HG03378 (cell line): ENCODE measurements around the gene HSD11B1L.
A peak's percentile ranks its signal among the peaks of the same experiment; 100 is the strongest.

Experiments
- ATAC-seq: cut with Tn5 transposase; IDR thresholded peaks from one replicate; pipeline ENCODE4 v1.9.1; 2021; ENCODE audit warnings: mild to moderate bottlenecking, moderate library complexity; ENCODE audit not compliant: unreplicated experiment

The HSD11B1L gene, protein sequence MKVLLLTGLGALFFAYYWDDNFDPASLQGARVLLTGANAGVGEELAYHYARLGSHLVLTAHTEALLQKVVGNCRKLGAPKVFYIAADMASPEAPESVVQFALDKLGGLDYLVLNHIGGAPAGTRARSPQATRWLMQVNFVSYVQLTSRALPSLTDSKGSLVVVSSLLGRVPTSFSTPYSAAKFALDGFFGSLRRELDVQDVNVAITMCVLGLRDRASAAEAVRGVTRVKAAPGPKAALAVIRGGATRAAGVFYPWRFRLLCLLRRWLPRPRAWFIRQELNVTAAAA

DNA sequence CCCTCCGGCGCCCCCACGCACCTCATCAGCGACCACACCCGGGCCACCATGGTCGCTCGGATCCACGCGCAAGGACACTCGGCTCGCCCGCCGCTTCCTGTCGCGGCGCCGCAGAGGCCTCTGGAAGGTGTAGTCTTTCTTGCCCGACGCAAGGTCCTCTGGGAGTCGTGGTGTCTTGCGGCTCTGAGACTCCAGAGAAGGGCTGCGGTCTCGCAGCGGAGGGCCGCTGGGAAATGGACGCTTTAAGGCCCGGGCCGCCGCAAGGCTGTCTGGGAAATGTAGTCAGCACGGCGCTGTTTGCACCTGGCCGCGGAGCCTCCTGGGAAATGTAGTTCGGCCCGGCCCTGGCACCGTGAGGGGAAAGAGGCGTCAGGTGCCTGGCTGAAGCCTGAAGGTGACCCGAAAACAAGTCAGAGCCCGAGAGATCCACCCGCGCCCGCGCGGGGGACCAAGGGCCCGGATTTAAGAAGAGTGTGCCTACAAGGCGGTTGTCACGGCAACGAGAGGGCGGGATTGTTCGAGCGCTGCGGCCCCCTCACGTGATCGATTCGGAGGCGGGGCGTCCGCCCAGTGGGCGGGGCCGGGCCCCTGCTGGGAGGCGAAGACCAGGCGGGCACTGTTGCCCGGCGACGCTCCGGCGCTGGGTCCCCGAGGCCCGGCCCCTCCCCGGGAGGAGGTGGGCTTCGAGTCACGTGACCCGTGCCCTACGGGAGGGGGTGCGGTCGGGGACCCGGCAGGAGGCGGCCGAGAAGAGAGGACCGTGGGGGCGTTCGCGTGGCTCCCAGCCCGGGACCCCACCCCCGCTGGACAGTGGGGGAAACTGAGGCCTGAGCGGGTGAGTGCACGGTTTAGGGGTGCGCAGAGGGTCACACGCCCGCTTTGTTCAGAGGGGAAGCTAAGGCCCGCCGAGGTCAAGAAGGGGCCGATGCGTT, at the start of gene HSD11B1L, which contains the start of gene MICOS13:
Gene HSD11B1L, plus strand, starts transcription at position 591 of the 932 bp plus-strand sequence. CDS start 3,806 bp downstream, outside the sequence.
Gene MICOS13, minus strand, starts transcription at position 80 of the 932 bp plus-strand sequence. Its CDS starts 30 bp downstream, at position 50.
- ATAC-seq = peak; percentile 84

DNA sequence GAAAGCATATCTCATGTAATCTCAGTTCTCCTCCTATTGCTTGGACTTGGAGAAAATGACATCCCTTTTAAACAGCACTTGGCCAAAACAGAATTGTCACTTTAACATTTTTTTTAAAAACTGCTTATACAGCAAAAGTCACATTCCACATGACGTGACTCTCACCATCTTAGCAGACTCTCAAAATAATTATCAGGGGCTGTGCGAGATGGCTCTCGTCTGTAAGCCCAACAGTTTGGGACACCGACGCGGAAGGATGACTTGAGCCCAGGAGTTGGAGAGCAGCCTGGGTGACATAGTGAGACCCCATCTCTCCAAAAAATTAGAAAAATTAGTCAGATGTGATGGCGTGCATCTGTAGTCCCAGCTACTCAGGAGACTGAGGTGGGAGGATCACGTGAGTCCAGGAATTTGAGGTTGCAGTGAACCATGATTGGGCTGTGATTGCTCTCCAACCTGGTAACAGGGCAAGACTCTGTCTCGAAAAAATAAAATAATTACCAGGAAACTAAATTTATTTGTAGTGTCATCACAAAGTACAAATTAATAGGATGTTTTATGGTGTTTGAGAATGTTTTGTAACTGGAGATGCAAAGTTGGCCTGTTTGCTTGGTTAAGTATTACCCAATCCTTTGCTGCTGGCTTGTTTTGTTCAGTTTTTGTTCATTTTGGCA, 49.1 kb upstream of the HSD11B1L start:
- no peak for ATAC-seq

DNA sequence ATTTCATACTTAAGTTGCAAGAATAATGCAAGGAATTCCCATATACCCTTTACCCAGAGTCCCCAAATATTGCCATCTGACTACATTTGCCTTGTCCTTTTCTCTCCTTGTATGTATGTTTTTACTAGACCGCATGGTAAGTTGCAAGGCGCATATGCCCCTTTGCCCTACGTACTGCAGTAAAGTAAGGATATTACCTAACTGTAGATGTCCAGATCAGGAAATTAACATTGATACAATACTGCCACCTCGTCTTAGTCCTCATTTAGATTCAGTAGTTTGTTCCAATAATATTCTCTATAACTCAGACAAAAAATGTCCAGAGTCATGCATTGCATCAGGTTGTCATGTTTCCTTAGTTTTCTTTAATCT, 48.6 kb upstream of the HSD11B1L start:
- ATAC-seq = no peak

DNA sequence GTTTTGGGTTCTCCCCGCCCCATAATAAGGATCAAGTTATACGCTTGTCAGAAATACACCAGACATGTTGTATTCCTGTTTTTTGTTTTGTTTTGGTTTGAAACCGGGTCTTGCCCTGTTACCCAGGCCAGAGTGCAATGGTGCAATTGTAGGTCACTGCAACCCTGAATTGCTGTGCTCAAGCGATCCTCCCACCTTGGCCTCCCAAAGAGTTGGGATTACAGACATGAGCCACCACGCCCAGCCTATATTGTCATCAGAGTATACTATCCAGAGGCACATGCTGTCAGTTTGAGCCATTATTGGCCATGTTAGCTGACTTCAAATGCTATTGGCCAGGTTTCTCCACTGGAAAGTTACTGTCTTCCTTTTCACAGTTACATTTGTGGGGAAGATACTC, 48.2 kb upstream of the HSD11B1L start:
- no peak for ATAC-seq

DNA sequence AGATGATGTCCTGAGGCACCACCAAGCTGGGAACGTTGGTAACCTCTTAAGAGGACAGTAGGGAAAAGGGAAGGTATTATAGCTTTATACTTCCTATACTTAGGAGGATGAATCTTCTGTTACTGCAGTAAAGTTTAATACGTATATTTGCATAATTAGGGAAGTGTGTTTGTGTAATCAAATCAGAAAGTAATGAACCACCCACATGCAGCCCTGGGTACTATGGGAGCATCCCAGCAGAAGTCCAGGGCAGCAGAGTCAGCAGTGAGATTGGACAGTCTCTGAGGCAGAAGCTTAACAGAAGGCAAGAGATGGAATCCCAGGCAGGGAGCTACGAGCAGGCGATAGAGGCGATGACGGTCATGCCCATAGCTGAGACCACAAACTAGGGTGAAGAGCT, 45.4 kb upstream of the HSD11B1L start:
- no peak for ATAC-seq

DNA sequence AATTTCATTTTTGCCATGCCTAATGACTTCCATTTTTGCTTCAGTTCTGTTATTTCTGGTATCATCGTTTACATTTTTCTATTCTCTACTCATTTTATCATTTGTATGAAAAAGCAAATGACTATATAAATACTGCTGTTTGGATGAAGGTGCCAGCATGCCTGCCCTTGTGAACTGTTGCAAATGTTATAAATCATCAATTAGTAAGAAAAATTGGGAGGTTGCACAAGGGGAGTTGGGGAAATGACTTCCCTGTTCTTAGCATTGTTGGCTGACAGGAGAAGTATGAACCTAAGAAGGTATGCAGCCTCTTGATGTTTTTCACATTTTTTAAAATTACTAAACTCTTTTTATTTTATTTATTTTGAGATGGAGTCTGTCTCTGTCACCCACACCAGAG, 42.9 kb upstream of the HSD11B1L start:
- ATAC-seq = no peak

DNA sequence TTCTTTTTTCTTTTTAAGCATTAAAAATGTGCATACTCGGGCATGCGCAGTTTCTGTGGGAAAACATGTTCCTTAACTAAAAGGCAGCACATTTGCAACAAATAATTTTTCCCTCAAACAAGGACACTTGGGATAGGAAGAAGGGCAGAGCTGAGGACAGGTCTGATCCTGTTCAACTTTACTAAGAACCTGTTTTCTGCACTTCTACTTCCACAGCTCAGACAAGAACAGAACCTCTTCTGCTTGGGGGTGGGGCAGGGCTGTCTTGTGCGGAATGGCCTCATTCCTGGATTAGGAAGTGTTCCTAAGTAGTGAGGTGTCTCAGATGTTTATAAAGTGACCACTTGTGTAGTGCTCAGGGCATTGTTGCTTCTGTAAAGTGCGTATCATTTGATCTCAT, 39.7 kb upstream of the HSD11B1L start:
- no peak for ATAC-seq

DNA sequence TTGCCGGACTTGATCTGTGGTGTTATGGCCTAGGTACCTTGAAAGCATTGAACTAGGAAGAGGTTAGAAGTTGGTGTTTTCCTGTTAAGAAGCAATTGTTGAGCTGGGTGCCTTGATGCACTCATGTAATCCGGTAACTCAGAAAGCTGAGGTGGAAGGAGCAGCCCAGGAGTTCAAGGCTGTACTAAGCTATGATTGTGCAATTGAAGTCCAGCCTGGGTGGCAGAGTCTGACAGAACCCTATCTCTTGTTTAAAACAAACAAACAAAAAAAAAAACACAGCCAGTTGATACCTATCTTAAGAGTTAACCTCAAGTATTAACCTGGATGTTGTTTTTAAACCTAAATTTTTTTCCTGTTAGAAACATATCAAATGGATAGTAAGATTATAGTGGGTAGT, 38.6 kb upstream of the HSD11B1L start:
- ATAC-seq = no peak

DNA sequence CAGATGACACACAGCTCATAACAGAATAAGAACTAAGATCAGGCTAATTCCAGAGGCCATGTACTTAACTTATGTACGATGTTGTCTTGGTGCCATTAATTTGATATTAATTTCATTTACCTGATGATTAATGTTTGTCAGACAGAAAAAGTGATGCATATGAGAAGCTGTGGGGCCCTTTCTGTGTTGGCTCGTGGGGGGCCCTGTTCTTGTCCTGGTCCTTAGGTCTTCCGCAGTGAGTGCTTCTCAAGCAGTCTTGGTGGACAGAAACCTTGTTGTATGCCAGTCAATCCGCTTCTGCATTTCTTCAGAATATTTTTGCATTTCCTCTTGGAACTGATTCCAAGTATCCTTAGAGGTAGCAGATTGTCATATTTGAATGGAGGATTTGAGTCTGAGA, 37.8 kb upstream of the HSD11B1L start:
- no peak for ATAC-seq

DNA sequence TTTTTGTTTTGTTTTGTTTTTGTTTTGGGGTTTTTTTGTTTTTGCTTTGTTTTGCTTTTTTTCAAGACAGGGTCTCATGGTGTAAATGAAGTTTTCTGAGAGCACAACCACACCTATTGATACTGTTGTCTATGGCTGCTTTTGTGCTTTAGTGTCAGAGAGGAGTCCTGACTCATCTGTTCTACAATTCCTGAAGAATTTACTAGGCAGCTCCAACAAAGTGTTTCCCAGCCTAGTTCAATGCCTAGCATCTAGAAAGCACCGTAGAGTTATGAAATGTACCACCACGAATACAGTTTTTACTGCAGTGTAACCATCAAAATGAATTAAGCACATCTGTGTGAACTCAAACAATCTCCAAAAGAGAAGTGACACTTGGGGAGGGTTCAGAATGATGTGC, 36.8 kb upstream of the HSD11B1L start:
- no peak for ATAC-seq

DNA sequence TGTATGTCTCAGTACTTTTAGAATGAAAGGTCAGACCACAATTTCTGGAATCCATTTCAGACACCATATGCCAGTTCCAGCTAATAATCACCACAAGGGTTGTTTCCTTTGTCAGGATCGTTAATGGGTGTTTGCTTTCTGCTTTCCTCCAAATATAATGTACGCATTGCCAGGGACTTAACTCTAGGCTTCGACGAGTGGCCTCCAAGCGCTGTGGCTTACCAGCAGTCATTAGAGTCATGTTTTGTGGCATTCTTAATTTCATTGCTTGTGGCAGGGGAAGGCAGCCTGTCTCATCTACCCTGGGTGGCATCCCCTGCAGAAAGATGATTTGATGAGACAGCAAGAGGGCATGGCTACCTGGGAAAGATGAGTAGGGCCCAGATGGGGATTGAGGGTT, 35.4 kb upstream of the HSD11B1L start:
- ATAC-seq = no peak

DNA sequence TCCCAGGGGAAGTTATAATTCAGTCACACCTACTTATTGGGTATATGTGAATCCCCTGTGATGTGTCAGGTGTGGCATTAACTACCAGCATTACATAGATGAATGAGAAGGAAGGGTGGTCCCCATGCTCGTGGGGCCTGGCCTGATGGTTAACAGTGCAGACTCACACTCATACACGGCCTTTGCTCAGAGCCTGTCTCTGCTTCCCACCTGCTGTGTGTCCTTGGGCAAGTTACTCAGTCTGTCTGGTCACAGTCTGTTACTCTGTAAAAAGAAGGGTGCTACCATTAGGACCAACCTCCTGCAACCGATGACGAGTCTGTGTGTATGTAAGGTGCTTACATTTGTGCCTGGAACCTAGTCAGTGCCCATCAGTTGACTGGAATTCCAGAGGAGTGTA, 34.1 kb upstream of the HSD11B1L start:
- no peak for ATAC-seq

DNA sequence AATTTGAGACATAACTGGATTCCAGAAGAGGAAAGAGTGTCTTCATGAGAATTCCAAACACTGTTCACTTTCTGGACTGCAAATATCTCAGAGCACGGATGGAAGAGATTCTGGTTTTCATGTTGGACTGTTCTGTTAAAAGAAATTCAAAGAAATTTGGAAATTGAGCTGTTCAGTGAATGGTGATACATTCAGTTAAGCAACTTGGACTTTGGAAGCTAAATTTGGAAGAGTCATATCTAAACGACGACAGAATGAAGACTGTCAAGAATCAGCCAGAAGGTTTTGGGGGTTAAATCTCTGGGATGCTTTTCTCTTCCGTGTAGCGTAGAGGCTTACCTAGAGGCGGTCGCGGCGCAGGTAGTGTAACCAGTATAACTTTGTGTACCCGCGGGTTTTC, 32.4 kb upstream of the HSD11B1L start:
- ATAC-seq = no peak

DNA sequence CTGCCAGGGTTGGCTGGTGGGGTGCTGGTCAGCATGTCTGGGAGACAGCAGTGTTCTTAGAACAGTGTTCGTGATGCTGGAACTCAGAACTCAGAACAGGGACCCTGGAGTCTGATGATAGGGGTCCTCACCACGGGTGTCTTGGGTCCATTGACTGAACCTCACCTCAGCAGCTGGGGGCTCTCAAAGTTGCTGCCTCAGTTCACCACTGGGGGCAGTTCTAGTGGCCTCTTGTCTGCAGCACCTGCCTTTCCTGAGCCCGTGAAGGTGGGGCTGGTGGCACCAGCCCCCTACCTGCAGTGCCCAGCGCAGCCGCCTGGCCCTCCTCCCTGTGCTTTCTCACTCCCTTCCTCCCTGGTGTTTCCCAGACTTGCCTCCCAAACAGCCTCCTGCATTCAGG, 29.5 kb upstream of the HSD11B1L start:
- no peak for ATAC-seq

DNA sequence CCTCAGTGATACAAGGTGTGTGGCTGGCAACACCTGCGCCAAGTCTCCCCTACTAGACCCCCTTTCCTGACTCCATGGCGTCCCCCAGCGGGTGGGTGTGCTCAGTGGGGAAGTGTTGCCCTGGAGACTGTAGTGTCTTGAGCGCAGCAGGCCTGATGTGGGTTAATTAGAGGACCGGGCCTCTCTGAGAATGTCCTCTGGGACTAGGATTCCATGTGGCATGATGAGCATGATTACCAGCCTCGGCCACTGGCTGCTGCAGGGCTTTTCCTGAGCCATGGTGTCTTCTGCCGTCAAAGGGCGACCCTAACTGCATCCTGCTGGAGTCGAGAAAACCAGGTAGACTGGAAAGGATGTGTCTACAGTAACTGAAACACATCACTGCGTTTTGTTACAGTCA, 28.6 kb upstream of the HSD11B1L start:
- no peak for ATAC-seq

DNA sequence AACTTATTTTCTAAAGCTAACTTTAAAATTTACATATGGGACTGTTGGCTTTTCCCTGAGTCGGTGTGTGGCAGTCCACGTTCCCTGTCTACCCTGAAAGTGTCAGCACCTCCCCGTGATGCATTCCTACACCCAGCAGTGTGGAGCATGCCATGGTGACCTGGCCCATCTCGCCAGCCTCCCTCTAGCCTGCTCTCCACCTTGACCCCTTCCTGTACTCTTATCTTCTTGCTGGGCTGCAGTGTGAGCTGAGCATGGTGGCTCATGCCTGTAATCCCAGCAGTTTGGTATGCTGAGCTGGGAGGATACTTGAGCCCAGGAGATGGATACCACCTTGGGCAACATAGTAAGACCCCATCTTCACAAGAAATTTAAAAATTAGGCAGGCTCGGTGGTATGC, 25.9 kb upstream of the HSD11B1L start:
- no peak for ATAC-seq

DNA sequence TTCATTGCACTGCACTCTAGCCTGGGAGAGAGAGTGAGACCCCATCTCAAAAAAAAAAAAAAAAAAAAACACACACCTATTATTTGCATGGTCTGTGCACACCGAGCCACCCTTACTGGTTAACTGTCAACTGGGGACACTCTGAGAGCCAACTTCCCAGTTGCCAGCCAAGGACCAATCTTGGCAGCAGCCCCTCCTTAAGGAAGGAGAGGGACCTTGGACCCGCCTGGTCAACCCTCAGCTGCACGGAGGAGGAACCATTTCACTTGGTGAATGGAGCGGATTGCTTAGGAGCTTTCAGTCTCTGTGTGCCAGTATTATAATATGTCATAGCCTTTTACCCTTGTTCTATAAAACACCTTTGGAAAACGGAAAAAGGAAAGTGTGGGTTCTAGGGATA, 25.4 kb upstream of the HSD11B1L start:
- no peak for ATAC-seq

DNA sequence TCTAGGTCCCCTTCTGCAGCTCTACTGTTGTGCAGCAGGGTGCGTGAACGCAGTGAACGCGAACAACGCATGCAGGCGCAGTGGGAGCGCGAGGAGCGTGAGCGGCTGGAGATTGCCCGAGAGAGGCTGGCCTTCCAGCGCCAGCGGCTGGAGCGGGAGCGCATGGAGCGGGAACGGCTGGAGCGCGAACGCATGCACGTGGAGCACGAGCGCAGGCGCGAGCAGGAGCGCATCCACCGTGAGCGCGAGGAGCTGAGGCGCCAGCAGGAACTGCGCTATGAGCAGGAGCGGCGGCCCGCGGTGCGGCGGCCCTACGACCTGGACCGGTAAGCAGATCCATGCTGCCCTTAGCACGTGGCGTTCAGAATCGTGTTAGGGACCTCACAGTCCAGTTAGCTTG, 19.3 kb upstream of the HSD11B1L start:
- no peak for ATAC-seq

DNA sequence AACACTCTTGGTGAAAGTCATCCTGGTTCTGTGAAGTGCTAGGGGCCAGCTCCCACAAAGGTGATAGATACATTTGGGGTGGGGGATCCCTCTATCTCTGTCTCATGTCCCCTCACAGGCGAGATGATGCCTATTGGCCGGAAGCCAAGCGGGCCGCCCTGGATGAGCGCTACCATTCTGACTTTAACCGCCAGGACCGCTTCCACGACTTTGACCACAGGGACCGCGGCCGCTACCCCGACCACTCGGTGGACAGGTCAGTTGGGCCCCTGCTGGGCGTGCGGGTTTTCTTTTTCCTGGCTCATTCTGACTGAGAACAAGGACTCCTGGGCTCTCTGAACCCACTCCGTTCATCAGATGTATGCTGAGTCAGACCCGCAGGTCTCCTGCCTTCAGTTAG, 16.9 kb upstream of the HSD11B1L start:
- ATAC-seq = no peak

DNA sequence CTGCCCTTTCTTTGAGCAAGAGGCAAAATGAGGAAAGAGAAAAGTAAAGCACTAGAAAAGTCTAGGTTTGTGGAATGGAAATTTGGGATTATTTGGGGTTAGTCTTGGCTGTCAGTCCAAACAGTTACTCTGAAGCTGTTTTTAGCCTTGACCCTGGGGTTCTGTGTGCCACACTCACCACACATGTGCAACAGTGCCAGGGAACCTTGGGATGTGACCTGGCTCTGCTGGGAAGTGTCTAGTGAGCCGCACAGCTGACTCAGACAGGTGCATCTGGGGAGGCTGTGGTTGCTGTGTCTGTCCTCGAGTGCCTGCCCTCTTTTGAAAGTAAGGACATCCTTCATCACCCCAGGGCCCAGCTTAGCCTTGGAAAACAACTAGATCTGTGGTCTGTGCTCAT, 16.3 kb upstream of the HSD11B1L start:
- no peak for ATAC-seq

DNA sequence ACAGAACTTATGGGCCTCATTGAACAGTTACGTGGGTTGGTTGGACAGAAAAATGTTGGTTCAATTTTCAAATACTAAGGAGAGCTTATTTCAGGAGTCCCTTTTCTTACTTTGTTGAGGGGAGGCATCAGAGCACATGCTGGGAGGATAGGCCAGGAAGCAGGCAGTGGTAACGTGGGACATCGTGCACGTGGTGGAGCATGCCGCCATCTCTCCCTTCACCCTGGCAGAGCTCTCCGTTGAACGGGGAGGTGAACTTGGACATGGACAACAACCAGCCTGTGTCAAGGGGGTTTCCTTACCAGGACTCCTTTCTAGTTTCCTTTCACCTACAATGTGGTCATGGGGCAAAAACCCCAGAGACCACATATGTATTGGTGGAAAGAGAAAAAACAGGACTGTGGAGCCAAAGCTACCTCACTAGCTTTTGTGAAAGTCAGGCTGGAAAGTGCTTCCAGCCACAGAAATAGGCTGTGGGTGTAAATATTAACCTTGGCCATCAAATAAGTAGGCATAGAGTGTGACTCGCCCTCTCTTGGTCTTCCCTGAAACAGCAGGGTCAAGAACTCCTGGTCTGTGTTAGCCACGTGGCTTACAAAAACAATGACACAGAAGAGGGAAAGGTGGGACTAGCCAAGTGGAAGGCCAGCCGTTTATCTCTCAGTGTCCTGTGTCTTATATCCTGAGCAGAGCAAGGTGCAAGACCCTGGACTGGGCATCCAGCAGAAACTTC, 14.9 kb upstream of the HSD11B1L start:
- ATAC-seq = no peak
